Measurements from ENCODE around the gene PLEKHG3.

GRCh38 chr14:64680013-64680713 lies 24.1 kb upstream of the PLEKHG3 start:
- TF ChIP-seq CTCF (conservative IDR thresholded peaks at IDR 0.05; ENCODE audit: low read length) (no peak), EZH2phosphoT487 (IDR thresholded peaks at IDR 0.05; ENCODE audit: borderline replicate concordance, low read depth, low read length) (no peak)

Data from OCI-LY7 (cell line).